Left cardiac atrium (tissue), 4 donors: ENCODE results near the gene PCID2. TPM values are rescaled to one million over a fixed set of nuclear protein-coding genes. Genes with fewer than 3 reads are reported as not detected.

Experiments
- ATAC-seq, 2 donors: fragments of 200-7000 bp; cut with Tn5 transposase; one replicate each; pipeline ENCODE4 v1.9.1; 2020; ENCODE audit warnings: mild to moderate bottlenecking in 2 of 2, moderate library complexity in 2 of 2
- DNase-seq: peaks from one replicate; pipeline ENCODE4 v3.0.0-alpha.2; 2020
- intact Hi-C, 2 donors: fragments of 100-400 bp; cut with DNase I; formaldehyde crosslinking; loops; one replicate each; pipeline versions ENCODE4 v1.14.1 to v1.15.1; 2022 to 2023
- total RNA-seq, 2 donors: library from RNA; stranded (reverse); fragmentation: NEBNext Ultra II Directional; extraction: Animal tissue kit (Norgen Biotek cat#: 25700); gene quantifications; one replicate each; pipeline ENCODE4 v1.2.1, GENCODE V29; 2021
- donor health status: DM: no; HTN: yes; CAD: no.
- donor health status: DM: no; HTN: yes; CAD: no; lungs with severe emphysema.
- donor health status: DM: yes; HTN: yes; CAD: no.
- donor health status: Dilated cardiomyopathy.

PCID2 gene
- total RNA-seq, 2 donors from 2014 or later, result 38.3 to 39.9 TPM

DNA sequence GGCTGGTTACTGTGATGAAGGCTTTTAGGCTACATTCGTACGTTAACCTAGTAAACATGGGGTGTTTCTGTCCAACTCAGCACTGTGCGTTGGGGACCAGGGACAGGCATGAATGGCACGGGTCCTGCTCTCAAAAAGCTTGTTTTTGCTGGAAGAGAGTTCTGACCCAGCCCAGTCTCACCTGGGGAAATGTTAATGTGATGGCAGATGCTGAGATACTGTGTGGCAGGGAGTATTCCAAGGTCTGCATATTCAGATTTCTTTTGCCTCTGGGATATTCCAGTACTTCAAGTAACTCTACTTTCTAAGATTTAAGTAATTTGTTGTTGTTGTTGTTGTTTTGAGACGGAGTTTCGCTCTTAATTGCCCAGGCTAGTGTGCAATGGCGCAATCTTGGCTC, 14.6 kb upstream of the PCID2 start:
- ATAC-seq, result no peak
- intact Hi-C loops, result loop anchor here in 1 of 2 donors (5.0 kb wide), 1 partner anchor 186 kb away; no protein-coding TSS in a partner anchor
- DNase-seq, result no peak

DNA sequence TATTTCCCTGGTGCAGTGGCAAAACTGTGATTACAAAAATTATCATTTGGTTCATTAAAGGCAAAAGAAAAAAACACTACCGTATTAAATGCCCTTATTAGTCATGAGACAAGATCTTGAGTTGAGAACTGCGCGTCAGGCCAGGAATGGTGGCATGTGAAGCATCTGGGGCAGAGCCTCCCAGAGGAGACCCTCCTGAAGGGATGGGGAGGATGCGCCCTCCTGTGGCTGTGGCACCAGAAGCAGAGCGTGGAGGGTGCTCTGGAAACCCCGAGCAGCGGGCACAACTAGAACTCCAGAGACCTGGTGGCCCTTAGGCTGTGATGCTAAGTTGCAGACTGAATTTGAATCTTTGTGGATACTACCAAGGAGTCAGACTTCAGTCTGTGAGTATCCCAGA, 12.4 kb upstream of the PCID2 start:
- DNase-seq, result no peak
- intact Hi-C loops, result loop anchor here in 1 of 2 donors (5.0 kb wide), 1 partner anchor 184 kb away; no protein-coding TSS in a partner anchor

DNA sequence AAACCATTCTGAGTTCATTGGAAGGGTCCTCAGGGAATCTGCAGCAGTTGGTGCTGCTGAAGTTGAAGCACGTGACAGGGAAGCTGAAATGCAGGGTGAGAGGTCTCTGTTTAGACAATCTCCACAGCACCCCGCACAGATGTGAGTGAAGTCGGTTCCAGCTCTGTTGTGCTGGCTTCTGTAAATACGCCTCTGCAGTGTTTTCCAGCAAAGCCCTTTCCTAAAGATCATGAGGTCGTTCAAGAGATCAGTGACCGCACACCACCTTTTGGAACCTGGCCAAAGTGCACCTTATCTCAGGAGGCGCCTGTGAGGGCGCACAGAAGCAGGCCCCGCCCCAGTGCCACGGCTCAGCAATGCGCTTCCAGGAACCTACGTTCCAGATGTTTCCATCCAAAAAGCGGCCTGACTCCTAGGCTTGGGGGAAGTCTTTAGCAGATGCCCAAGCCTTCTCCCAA, 11.7 kb upstream of the PCID2 start:
- no peak for DNase-seq
- intact Hi-C loops, result loop anchor here in 1 of 2 donors (5.0 kb wide), 1 partner anchor 183 kb away; no protein-coding TSS in a partner anchor

More for the DNA sequence above, 12.4 kb upstream of the PCID2 start:
- ATAC-seq, result peak; percentile 57 to 69

DNA sequence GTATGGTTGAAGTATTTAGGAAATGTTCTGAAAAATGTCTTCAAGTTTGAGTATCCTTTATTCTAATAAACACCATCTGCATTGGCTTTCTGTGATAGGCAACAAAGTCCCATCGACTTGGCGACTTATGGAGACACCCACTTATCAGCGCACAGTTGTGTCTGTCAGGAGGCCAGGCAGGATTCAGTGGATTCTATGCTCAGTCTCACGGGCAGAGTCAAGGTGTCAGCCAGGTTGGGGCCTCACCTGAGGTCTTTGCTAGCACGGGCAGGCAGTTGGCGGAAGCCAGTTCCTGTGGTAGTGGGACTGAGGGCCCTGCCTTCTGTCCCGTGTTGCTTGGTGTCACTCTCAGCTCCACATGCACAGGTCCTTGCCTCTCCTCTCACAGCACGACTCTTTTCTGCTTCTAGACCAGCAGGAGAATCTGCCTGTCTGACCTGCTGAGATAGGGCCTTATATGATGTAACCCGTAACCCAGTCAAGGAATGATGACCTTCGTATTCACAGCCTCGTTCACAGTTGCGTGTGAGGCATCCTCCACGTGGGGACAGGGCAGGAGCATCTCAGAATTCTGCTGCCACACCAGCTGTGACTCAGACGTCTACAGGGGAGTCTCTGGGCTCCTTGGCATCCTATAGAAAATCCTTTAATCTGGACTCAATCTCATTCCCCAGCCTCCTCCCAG, 10.9 kb upstream of the PCID2 start:
- no peak for ATAC-seq
- no peak for DNase-seq
- intact Hi-C loops, result no loop called here

More for the DNA sequence above, 11.7 kb upstream of the PCID2 start:
- peak in 1 of 2 donors; percentile 13 for ATAC-seq

DNA sequence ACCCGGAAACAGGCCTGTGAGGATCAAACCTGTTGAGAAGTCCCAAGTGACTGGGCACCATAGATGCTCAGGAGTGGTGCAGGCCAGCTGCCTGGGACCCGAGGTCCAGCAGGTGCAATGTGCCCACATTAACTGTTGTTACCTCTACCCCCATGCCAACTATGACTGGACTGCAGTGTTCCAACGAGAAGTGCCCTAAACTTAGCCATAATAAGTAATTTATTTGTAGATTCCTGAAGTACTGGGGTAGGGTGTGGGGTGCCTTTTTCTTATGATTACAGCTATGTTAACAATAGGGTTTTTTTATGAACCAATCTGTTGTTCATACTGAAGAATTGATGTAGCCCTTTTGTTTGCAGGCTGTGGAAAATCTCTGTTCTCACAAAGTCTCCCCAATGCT, 10.1 kb upstream of the PCID2 start:
- ATAC-seq, result no peak
- intact Hi-C loops, result no loop called here

DNA sequence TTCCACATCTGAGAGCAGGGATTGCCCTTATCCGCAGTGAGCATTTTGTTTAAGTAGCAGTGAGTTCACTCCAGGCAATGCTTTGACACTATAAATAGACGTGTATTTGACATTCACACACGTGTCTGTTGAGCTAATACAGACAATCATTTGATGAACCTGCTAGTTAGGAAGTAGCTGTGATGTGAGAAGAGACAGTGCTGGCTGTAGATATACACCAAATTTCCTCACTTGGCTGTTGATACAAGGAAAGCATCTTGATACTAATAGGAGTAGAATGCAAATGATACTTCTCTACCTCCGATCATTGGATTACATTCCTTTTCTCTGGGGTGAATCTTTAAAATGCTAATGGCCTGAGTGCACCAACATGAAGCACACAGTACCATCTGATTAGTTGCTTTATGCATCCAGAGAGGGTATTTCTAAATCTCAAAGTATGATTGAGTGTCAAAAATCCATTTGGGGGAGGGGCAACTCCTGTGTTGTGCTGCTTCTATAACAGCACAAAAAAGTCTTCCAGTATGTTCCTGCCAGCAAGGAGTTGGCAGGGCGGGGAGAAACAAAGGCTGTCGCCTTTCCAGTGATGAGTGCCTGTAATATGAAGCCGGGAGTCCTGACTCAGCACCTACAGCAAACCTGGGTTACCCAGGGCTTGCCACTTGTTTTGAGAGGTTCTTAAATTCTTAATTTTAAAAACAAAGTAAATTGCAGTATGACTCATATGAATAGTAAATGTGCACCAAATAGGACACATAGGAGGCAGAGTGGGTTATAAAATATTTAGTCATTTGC, 8.0 kb upstream of the PCID2 start:
- ATAC-seq (peak; percentile 79 to 80), DNase-seq (peak; percentile 50)
- intact Hi-C loops, result no loop called here

More for the DNA sequence above, 10.1 kb upstream of the PCID2 start:
- DNase-seq, result no peak

DNA sequence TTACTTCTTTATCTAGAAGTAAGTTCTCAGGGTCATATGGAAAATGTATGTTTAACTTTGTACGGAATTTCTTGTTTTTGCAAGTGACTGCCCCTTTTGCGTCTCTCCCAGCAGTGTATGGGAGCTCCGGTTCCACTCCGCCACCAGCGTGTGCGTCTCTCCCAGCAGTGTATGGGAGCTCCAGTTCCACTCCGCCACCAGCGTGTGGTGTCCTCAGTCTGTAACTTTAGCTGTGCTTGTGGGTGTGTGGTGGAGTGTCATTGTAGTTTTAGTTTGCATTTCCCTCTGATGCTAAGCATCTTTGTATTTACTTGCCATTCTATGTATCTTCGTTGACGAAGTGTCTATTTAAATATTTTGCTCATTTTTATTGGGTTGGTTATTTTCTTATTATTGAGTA, 3.3 kb upstream of the PCID2 start:
- intact Hi-C loops, result no loop called here
- ATAC-seq, result no peak
- DNase-seq, result no peak

DNA sequence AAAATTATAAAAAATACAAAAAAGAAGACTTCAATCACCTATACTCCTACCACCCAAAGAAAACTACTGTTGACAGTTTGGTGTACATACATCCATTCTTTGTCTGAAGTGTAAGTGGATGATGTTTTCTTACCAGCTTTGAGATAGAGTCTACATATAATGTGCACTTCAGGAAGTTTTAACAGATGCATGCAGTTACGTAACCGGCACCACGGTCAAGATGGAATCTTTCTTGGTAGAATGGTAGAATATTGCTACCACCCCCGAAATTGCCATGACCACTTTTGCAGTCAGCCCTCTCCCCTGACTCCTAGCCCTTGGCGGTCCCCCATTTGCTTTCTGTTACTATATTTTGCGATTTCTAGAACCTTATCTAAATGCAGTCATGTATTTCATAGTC, 2.4 kb upstream of the PCID2 start:
- intact Hi-C loops, result no loop called here
- no peak for ATAC-seq
- DNase-seq, result no peak

DNA sequence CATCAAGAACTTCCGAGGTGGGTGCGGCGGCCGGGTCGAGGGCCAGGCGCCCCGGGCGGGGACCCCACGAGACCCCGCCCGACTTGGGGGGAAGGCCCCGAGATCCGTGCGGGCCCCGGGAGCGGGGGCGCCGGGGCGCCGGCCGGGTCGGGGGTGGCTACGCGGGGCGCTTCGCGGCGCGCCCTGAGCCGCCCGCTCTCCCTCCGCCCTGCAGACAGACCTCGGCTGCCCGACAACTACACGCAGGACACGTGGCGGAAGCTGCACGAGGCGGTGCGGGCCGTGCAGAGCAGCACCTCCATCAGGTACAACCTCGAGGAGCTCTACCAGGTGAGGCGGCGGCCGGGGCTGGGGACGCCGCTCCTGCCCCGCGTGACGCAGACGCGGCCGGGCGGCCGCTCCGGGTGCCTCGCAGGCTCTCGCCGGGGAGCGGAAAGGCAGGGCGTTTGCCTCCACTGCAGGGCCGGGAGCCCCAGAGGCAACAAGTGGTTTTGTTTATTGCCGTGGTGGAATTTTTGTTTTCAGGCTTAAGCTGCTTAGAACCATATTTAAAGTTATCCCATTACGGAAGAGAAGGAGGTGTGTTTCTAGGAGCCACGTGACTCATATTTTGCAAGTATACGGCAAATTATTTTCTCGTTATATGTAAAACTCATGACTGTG, 1.4 kb upstream of the PCID2 start:
- DNase-seq (peak; percentile 56), ATAC-seq (peak; percentile 9 to 16)
- intact Hi-C loops, result no loop called here

DNA sequence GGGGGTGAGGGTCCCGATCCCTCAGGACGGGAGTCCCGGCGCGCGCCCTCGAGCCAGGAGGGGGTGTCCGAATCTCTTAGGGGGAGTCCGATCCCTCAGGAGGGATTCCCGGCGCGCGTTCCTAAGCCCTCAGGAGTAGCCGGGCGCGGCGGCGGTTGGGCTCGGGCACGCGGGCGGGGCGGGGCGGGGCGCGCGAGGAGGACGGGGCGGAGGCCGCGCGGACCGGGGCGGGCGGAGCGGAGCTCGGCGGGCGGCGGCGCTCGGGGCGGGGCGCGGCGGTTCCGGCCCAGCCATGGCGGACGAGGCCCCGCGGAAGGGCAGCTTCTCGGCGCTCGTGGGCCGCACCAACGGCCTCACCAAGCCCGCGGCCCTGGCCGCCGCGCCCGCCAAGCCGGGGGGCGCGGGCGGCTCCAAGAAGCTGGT, 878 bp upstream of the PCID2 start, which contains the start of gene CUL4A:
CUL4A (plus strand) TSS at position 278 of the 423 bp plus-strand sequence; CDS start at position 293, 15 bp downstream.
- intact Hi-C loops, result no loop called here
- DNase-seq (peak; percentile 83), ATAC-seq (peak; percentile 83)

DNA sequence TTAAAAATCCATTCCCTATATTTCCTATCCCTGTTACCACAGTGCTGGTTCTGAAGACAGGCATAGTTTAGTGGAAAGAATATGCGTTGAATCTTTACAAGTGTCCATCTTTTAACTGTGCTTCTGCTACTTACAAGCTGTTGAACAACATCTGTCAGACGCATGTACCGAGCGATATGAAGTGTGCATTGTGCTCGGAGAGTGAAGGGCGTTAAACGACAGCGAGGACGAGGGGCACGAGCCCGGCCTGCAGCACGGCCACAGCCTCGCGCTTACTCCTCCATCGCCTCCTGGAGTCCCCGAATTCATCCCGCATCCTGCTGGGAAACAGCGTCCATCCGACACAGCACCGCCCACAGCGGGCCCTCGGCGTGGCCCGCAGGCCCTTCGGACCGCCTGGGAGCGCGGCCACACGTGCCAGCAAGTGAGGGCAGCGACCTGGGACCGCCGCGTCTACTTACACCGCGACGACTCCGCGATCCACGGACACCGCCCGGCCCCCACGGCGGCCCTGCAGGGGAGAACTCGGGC, 514 bp downstream of the PCID2 start:
- no peak for DNase-seq
- ATAC-seq, result peak; percentile 25 to 35
- intact Hi-C loops, result no loop called here

DNA sequence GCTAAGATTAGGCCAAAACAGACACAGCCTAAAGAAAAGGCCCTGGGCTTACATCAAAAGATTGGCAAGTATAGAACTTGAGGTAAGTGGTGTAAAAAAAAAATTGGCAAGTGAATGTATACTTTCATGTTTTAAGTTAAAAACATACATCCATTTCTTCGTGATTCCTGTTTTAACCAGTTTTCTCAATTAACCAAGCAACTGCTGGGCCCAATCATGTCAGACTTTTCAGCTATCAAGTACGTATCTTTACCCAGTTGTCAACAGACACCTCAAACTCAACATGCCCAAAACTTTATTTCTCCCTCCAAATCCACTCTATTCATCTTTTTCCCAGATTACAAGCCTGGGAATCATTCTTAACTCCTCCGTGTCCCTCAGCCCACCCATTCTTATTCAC, 1.0 kb downstream of the PCID2 start:
- DNase-seq (no peak), ATAC-seq (no peak)
- intact Hi-C loops, result no loop called here

DNA sequence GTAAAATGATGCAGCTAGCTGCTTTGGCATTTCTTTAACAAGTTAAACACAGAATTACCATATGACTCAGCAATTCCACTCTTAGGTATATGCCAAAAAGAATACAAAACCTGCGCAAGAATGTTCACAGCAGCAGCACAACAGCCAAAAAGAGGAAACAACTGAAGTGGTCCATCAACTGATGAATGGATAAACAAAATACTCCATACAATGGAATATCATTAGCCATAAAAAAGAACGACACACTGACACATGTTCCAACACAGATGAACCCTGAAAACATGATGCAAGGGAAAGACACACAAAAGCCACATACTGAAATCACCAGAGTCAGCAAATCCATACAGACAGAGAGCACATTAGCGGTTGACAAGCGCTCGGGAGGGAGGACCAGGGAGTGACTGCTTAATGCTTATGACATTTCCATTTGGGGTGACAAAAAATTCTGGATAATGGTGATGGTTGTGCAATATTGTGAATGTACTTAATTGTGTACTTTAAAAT, 3.0 kb downstream of the PCID2 start:
- intact Hi-C loops, result no loop called here
- ATAC-seq (no peak), DNase-seq (no peak)

DNA sequence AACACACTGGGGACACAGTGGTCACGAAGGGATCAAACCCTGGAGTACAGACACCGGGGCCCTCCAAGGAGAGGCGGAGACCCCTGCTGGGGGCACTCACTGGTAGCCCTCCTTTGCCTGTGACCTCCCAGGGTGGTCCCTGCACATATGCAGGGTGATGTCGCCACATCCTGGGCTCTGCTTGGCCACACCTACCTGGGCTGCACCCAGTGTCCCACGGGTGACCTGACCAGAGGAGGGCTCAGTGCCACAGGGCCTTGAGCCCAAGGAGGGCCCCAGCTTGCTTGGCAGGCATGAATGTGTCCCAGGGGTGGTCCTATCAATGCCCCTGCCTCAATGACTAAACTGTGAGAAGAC, 4.1 kb downstream of the PCID2 start:
- intact Hi-C loops, result loop anchor here in 1 of 2 donors (5.0 kb wide), 1 partner anchor 52 kb away; no protein-coding TSS in a partner anchor
- ATAC-seq, result no peak

DNA sequence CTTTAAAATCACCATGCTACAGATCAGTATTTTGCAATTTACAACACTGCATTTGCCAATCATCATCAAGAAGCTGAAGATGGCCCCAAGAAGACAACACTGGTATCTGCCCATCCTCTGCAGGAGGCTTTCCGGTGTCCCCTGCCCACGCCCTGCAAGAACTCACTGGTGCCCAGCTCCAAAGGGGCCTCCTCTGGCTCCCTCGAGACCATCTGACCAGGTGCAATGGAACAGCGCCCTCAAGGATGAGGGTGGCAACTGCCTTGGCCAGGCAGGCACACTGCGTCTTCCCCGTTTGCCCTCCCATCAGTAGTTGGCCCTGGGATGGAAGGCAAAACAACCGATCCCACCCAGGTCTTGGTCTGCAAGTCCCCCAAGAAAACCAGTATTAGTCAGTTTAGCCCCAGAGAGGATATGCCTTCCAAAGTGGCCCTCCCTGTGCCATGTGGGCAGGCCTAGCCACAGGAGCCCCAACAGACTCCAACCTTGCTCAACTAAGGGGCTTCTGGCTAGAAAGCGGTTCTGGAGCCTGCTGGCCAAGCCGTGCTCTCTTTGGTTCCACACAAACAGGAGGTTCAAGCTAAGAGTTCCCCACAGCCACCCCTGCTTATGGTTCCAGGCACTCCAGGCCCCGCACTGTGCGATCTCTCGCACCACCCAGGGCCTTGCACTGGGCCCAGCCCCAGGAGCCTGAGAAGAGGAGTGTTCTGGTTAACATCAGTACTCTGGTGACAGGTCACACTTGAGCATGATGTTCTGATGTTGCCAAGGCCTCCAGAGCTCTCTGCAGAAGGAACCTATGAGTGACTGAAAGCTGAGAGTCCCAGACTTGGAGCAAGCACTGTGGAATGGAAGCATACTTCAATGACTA, 4.7 kb downstream of the PCID2 start:
- DNase-seq (peak; percentile 49), ATAC-seq (peak; percentile 63 to 64)
- intact Hi-C loops, result loop anchor here in 1 of 2 donors (5.0 kb wide), 1 partner anchor 51 kb away; no protein-coding TSS in a partner anchor

More for the DNA sequence above, 4.1 kb downstream of the PCID2 start:
- no peak for DNase-seq

DNA sequence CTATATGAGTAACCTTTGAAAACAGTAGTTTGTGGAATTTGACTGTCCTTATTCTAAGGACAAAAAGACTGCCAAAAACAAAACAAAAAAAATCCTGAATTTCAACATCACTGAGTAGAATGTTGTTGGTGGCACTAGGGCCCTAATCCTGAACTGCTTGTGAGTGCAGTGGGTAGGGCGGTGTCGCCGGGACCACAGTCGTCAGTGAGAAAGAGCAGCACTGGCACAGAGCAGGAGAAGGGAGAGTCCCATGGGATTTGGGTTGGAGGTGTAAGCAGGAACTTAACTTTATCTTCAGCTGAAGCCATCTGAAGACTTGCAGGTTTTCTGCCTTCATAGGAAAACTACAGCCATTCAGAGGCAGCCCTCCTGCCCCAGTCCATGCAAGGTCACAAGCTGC, 5.6 kb downstream of the PCID2 start:
- DNase-seq (no peak), ATAC-seq (peak; percentile 24 to 33)
- intact Hi-C loops, result loop anchor here in 1 of 2 donors (5.0 kb wide), 1 partner anchor 51 kb away; no protein-coding TSS in a partner anchor

DNA sequence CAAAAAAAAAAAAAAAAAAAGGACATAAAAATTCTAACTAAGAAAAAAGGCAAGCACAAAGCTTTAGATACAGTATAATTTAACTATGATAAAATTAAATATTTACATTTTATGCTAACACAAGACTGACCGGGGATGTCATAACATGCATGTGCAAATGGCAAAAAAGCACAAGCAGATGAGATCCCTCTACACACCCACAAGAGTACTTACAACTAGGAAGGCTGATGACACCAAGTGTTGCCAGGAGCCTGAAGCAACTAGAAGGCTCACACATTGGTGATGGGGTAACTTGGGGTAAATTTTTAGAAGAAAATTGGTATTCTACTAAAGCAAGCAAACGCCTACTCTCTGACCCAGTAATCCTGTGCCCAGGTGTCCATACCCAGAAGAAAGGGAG, 6.7 kb downstream of the PCID2 start:
- ATAC-seq, result no peak
- intact Hi-C loops, result loop anchor here in 1 of 2 donors (5.0 kb wide), 1 partner anchor 50 kb away; no protein-coding TSS in a partner anchor
- DNase-seq, result no peak
